HG02870 (cell line): ENCODE results near the gene AGFG1.

Source experiments
- ATAC-seq: cut with Tn5 transposase; IDR thresholded peaks from one replicate; pipeline ENCODE4 v1.9.1; 2021; ENCODE audit warnings: mild to moderate bottlenecking, moderate library complexity; ENCODE audit not compliant: unreplicated experiment

AGFG1 gene

DNA sequence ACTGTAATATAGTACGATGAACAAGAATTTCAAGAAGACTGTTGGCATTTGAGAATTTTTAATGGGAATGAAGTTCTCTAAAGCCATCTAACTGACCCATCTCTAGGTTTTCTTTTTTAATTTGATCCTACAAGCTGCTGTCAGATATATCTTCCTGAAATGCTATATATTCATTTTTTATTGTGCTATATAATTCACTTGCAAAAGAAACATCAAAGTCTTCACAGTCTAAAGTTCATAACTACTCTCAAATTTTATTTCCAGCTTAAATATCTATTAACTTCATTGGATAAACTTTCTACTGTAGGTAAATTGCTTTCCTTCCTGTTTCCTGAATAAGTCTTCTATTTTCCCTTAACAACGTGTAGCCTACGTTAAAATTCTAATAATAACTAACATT, 130.4 kb downstream of the AGFG1 start:
- ATAC-seq: no peak

DNA sequence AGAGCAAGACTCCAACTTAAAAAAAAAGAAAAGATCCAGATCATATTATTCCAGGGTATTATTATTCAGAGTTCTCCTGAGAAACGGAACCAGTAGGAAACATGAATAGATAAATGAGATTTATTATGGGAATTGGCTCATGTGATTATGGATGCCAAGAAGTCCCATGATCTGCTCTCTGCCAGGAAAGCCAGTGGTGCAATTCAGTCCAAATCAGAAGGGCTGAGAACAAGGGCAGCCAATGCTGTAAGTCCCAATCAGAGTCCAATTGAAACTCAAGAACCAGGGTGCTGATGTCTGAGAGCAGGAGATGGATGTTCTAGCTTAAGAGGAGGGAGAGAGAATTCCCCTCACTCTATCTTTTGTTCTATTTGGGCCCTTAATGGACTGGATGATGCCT, 134.5 kb downstream of the AGFG1 start:
- no peak for ATAC-seq

DNA sequence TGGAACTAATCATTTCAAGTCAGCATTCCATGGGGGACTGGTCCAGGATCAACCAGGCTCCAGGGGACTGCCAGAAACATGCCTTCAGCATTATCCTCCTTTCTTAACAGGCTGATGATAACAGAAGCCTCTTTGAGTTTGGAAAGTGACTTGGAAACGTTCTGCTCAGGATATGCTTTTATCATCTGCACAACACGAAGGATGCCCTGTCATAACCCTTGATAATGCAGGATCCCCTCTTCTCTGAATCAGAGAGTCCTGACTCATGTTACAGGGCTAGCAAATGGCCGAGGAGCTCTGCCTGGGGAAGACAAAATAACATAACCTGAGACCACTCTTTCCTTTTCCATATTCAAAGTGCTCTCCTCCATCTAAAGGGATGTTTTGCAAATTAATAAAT, 136.0 kb downstream of the AGFG1 start:
- no peak for ATAC-seq

DNA sequence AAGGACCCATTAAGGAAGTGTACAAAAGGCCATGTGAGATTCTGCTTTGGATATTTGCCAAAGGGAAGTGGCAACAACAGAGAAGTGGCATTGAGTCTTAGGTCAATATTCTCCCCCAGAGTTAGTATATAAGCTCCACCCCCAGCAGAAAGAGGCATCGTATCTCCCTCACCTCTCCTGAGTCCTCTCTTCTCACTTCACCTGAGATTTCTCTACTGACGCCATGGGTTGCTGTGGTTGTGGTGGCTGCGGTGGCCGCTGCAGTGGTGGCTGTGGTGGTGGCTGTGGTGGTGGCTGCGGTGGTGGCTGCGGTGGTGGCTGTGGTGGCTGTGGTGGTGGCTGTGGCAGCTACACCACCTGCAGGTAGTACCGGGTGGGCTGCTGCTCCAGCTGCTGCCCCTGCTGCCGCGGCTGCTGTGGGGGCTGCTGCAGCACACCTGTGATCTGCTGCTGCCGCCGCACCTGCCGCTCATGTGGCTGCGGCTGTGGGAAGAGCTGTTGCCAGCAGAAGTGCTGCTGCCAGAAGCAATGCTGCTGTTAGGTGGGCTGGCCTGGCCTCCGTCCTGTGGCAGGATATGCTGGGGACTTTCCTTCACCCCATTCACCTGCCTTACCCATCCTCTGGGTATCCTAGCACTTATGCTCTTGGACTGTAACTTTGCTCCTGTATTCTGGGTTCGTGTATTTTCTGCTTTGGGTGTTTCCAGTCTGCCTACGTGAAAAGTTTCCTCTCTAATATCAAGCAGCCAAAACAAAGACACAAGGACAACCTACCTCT, 136.8 kb downstream of the AGFG1 start:
- peak; percentile 49 for ATAC-seq

- ATAC-seq: no peak
Observed at GRCh38 chr2:227610123-227610522, 138.2 kb downstream of the AGFG1 start.
